NCI-H128 (cell line): ENCODE measurements around the gene ARID5B.

Experiments
- DNase-seq: peaks from one replicate; lab custom pipeline; 2025; ENCODE audit not compliant: unreplicated experiment; lab: John Stamatoyannopoulos, UW

Gene ARID5B

GRCh38 chr10:62092301-62093030 lies 191.0 kb downstream of the ARID5B start:
- no peak for DNase-seq

DNA sequence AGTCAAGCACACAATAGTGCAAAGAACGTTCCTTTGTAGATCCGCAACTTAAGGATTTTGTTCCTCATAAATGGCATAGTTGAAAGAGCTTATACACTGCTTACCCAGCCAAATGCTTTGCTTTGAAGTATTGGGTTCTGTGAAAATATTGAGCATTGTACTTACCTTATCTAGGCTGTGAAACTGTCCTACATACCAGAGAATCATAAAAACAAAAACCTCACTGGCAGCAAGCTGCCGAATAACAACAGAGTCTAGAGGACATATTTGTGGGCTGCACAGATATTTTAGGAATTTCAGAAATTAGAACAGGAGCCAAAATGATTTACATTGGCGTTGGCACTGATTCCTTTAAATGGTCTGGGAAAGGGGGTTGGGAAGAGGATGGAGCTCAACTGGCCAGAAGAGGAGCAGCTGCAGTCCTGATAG lies 192.4 kb downstream of the ARID5B start:
- no peak for DNase-seq

GRCh38 chr10:62095181-62096122 lies 194.0 kb downstream of the ARID5B start:
- DNase-seq: no peak

DNA sequence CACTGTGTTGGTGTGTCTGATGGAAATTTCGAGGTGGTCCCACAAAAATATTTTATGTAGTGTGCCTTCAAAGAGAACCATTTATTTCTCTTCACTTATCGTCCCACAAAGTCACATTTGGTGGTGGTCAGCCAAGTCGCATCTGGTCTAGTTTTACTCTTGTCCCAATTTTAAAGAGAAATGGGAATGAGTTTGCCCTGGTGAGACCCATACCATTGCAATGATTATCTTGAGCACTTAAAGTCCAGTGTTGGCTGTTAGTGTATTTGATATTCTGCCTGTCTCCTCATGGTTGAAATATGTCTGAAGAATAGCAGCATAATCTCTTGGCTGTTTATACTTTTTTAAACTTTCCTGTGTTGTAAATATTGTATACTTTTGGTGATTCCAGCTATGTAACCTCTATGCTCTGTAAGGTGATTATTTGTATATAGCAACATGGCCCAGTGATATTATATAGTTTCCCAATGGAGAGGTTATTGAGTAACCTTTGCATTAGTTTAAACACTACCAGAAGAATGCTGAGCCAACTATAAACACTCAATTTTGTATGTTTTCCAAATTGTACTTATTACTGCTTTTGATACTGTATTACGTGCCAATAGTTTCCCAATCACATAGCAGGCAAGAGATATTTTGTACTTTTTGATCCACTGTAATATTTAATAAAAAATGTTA lies 194.9 kb downstream of the ARID5B start:
- DNase-seq: no peak

DNA sequence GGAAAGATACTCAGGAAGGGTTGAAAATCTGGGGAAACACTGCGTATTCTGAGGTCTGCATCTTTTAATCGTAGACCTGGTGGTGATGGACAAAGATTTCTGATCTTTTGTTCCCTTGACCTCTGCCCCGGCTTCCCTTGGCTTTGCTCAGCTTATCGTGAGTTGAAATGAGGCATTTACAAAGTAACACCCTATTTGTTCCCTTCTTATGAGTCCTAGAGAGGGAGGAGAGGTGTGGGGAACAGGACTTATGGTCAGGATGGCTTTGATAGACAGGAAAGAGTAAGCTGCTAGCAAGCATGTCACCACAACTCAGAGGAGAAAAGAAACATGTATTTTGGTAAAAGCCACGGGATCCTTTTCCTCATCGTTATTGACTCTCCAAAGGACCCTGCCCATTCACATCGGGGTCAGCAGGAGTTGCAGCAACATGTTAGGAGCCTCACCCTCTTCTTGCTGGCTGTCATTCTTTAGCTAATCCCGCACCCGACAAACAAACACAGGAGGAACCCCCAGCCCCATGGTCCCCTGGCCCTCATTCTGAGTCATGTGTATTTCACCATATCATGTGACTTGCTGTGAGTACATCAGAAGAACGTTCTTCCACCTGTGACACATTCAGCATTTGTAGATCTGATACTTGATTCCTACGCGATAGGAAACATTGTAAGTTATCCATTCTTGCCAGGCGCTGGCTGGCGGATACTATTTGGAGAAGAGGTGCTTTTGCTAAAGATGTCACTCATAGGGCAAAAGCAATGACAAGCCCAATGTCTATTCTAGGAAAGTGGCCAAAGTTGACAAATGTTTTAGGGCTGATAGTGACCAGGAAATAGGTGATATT lies 197.0 kb downstream of the ARID5B start:
- DNase-seq: no peak

DNA sequence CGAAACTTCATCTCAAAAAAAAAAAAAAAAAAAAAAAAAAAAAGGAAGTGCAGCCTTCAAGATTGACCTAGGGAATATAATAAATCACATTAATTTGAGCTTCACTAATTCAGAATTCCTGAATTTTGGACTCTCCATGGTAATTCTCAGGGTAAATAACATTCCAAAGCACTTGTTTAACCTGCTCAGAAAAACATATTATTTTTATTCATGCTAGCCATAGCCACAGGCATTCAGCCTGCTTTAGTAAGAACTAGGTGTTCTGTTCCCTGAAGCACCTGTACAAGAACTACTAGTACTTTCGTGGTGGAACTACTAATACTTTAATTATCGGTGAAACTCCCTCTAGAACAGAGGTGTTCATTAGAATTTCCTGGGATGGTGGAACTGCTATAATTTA lies 197.8 kb downstream of the ARID5B start:
- DNase-seq: no peak

GRCh38 chr10:62103857-62104256 lies 202.4 kb downstream of the ARID5B start:
- DNase-seq: no peak

- DNase-seq: no peak
These were observed 205.5 kb downstream of the ARID5B start for GRCh38 chr10:62106929-62107519.

DNA sequence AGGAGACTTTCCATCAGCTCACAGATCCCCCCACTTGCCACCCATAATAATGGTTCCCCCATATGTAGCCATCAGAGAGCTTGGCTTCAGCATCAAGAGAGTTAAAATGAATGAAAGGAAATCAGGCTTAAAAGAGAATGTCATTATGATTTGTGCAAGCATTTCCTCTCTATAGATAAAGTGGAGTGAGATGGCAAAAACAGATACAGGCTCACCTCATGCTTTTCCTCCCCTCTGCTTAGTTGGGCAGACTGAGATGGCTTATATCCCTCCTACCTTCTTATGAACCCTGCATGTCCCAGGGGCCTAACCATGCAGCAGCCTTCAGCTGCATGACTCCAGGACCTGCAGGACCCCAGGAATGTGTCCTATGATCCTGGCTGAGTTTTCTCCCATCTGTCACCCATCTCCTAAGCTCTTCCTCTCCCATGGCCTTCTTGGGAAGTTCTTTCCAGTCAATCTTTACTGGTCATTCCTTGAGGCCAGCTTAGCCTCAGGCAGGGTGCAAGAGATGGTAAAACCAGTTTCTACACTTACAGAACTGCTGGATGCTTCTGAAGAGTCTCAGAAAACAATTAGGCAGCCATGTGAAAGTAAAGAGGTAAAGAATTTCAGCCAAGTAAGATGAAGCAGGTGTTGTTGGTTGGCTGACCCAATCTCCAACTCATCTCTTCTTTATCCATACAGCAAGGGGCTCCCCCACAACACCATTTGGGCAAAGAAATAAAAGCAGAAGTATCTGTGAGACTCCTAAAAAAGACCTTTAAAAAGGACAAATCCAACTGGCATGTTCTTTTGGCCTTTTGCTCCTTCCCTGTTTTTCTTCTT lies 207.5 kb downstream of the ARID5B start:
- no peak for DNase-seq

DNA sequence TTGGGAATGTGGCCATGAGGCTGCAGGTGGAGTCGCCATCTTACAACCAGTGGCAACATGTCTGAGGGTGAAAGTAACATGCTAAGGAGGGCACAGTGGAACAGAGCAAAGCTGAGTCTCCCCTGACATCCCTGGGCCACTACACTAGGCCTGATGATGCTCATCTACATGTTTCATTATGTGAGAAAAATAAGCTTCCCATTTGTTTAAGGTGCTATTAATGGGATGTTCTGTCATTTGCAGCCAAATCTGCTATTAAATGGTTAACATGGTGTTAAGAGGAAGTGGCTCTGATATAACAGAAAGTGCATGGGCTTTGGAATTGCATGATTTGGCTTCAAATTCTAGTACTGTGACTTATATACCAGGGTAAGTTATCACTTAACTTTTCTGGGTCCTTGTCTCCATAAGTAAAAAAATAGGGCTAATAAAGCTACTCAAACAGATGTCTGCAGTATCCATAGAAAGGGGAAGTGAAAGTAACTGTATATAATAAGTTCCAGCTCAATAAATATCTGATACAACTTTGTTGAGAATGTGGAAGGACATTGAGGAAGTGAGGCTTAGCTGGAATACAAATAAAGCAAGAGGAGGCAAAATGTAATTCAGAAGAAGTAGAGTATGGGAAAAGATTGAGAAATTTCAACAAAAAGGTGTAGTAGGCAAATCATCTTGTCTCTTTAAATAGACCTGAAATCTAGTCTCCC lies 208.2 kb downstream of the ARID5B start:
- no peak for DNase-seq

- DNase-seq: no peak
These were observed 210.8 kb downstream of the ARID5B start for GRCh38 chr10:62112300-62112699.

DNA sequence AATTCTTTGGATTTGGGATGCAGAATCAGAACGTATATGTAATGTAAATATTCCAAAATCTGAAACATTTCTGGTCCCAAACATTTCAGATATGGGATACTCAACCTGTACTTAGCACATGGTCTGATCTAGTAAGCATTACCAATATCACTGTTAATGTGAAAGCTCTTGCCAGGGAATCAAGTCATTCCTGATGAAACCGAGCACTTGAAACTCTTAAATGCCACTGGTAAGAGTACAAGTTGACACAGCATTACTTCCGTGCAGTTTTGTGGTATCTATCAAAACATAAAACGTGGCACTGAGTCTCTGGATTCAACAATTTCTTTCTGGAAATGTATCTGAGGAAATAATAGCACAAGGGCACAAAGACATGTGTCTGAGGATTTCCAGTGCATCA lies 211.5 kb downstream of the ARID5B start:
- DNase-seq: no peak

GRCh38 chr10:62113680-62114079 lies 212.2 kb downstream of the ARID5B start:
- DNase-seq: no peak

- DNase-seq: no peak
These were observed 213.8 kb downstream of the ARID5B start for GRCh38 chr10:62115321-62115720.

- DNase-seq: no peak
These were observed 214.3 kb downstream of the ARID5B start for GRCh38 chr10:62115842-62116241.

- no peak for DNase-seq
These were observed 215.4 kb downstream of the ARID5B start for GRCh38 chr10:62116896-62117295.

DNA sequence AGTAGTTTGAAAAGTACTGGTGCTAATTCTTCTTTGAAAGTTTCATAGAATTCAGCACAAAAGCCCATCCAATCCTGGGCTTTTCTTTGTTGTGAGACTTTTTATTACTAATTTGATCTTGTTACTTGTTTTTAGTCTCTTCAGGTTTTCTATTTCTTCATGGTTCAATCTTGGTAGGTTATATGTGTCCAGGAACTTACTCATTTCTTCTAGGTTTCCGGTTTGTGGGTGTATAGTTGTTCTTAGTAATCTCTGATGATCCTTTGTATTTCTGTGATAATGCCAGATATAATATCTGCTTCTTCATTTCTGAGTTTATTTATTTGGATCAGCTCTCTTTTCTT lies 219.7 kb downstream of the ARID5B start:
- DNase-seq: no peak

GRCh38 chr10:62127975-62128374 lies 226.5 kb downstream of the ARID5B start:
- no peak for DNase-seq

GRCh38 chr10:62130948-62131347 lies 229.4 kb downstream of the ARID5B start:
- DNase-seq: no peak
